Aorta (tissue), 5 donors: ENCODE measurements around the gene ITLN2. TPM values are rescaled to one million over a fixed set of nuclear protein-coding genes. Genes with fewer than 3 reads are reported as not detected.
"Not testable (repeated sequence)": the region's sequence is repeated elsewhere in the genome, so short reads cannot be mapped to it uniquely, and the experiment has no call there.

Experiments used
- ATAC-seq: fragments of 200-7000 bp; cut with Tn5 transposase; one replicate; pipeline ENCODE4 v1.9.1; 2022; ENCODE audit warnings: moderate library complexity; ENCODE audit not compliant: low FRiP score
- DNase-seq, 2 donors: peaks; one replicate each; pipeline ENCODE4 v3.0.0-alpha.2; 2020
- H3K27ac ChIP-seq, 2 donors: one replicate each; pipeline ENCODE4 v1.5.1; 2013; ENCODE audit warnings: low read length in 2 of 2, mild to moderate bottlenecking in 2 of 2, moderate library complexity in 2 of 2, control low read depth in 1 of 2, inconsistent platforms in 1 of 2, low read depth in 1 of 2
- H3K27me3 ChIP-seq, 2 donors: one replicate each; pipeline ENCODE4 v1.6.1; 2013; ENCODE audit warnings: control low read depth in 1 of 2, low read length in 1 of 2, mild to moderate bottlenecking in 1 of 2, moderate library complexity in 1 of 2; ENCODE audit not compliant: insufficient read depth in 2 of 2, control insufficient read depth in 1 of 2
- H3K36me3 ChIP-seq, 2 donors: one replicate each; pipeline ENCODE4 v1.6.1; 2013; ENCODE audit warnings: control low read depth in 1 of 2, low read length in 1 of 2, mild to moderate bottlenecking in 1 of 2; ENCODE audit not compliant: insufficient read depth in 2 of 2, control insufficient read depth in 1 of 2
- H3K4me1 ChIP-seq, 2 donors: one replicate each; pipeline ENCODE4 v1.6.1; 2013; ENCODE audit warnings: low read length in 2 of 2, control low read depth in 1 of 2, mild to moderate bottlenecking in 1 of 2, moderate library complexity in 1 of 2; ENCODE audit not compliant: insufficient read depth in 2 of 2, control insufficient read depth in 1 of 2
- H3K4me3 ChIP-seq, 2 donors: one replicate each; pipeline ENCODE4 v1.5.1; 2013; ENCODE audit warnings: low read length in 2 of 2, control low read depth in 1 of 2, mild to moderate bottlenecking in 1 of 2
- H3K9me3 ChIP-seq: one replicate; pipeline ENCODE4 v1.6.1; 2013; ENCODE audit warnings: mild to moderate bottlenecking, low read length; ENCODE audit not compliant: control insufficient read depth
- WGBS, 2 donors: extraction: QIAGEN DNeasy Blood & Tissue Kit; methylation state at CpG; one replicate each; pipeline ENCODE4 v1.1.7; 2013; 5-methylcytosine and 5-hydroxymethylcytosine counted together
- intact Hi-C, 2 donors: fragments of 100-400 bp; cut with DNase I; formaldehyde crosslinking; loops; one replicate each; pipeline versions ENCODE4 v1.14.2 to v1.15.0; 2022
- polyA plus RNA-seq, 2 donors: library from polyadenylated mRNA; stranded (reverse); fragments of 200-250 nt; gene quantifications; one replicate each; pipeline ENCODE4 v1.2.3, GENCODE V29; 2013
- total RNA-seq, 2 donors: library from RNA; stranded (reverse); fragmentation: NEBNext Ultra II Directional; extraction: Animal tissue kit (Norgen Biotek cat#: 25700); gene quantifications; one replicate each; pipeline ENCODE4 v1.2.1, GENCODE V29; 2021
- donor health status: healthy with polysubstance abuse.
- donor health status: Bipolar disorder and iron deficiency.
- donor health status: DM: no; HTN: no; CAD: no.
- donor health status: DM: no; HTN: no; CAD: no.
- donor health status: DM: yes; HTN: yes; CAD: no.

The ITLN2 gene
- total and polyA plus RNA-seq, 4 donors = 4.5 to 5.5 TPM; not detected in 2

- WGBS, 2 donors = 91% methylated on average over 4 of the region's 4 CpGs
These were observed 37.4 kb upstream of the ITLN2 start for GRCh38 chr1:160992036-160992435.

GRCh38 chr1:160987359-160988050, 32.9 kb upstream of the ITLN2 start:
- Histone ChIP-seq H3K27me3 (no peaks in the 10 kb centered on the region), H3K9me3 (no peaks in the 10 kb centered on the region), H3K4me3 (no peak overlapping the region), H3K36me3 (no peaks in the 10 kb centered on the region), H3K4me1 (no peaks in the 10 kb centered on the region), H3K27ac (no peak overlapping the region)
- no peak for DNase-seq
- intact Hi-C loops = no loop called here
- ATAC-seq = no peak
- WGBS, 2 donors = 76 to 80% methylated on average over 8 of the region's 8 CpGs

More at GRCh38 chr1:160992036-160992435, 37.4 kb upstream of the ITLN2 start:
- ATAC-seq, DNase-seq, H3K36me3 ChIP-seq, intact Hi-C loops, H3K27ac ChIP-seq, H3K4me3 ChIP-seq, H3K27me3 ChIP-seq, H3K4me1 ChIP-seq, H3K9me3 ChIP-seq: not testable (repeated sequence)

GRCh38 chr1:160985723-160986122, 31.1 kb upstream of the ITLN2 start:
- Histone ChIP-seq H3K4me3 (no peak overlapping the region), H3K27ac (no peak overlapping the region), H3K27me3 (no peaks in the 10 kb centered on the region), H3K36me3 (no peaks in the 10 kb centered on the region), H3K4me1 (no peaks in the 10 kb centered on the region), H3K9me3 (no peaks in the 10 kb centered on the region)
- WGBS, 2 donors = 86 to 87% methylated on average over 4 of the region's 4 CpGs
- ATAC-seq (no peak), DNase-seq (no peak)
- intact Hi-C loops = no loop called here

- Histone ChIP-seq H3K27me3 (no peaks in the 10 kb centered on the region), H3K4me3 (no peak overlapping the region), H3K4me1 (no peaks in the 10 kb centered on the region), H3K36me3 (no peaks in the 10 kb centered on the region), H3K27ac (no peak overlapping the region), H3K9me3 (no peaks in the 10 kb centered on the region)
- no peak for ATAC-seq
- WGBS, 2 donors = 4 to 5% methylated on average over 42 of the region's 42 CpGs
- intact Hi-C loops = no loop called here
- DNase-seq = peak in 1 of 2 donors; percentile 63
These were observed 27.2 kb upstream of the ITLN2 start for GRCh38 chr1:160981584-160982411.

GRCh38 chr1:160979286-160979685, 24.7 kb upstream of the ITLN2 start:
- H3K27me3 ChIP-seq = no peaks in the 10 kb centered on the region
- H3K4me3 ChIP-seq = no peak overlapping the region
- DNase-seq (no peak), ATAC-seq (no peak)
- WGBS, 2 donors = 87 to 88% methylated on average over 2 of the region's 2 CpGs
- H3K36me3 ChIP-seq = no peaks in the 10 kb centered on the region
- H3K9me3 ChIP-seq = no peaks in the 10 kb centered on the region
- intact Hi-C loops = no loop called here
- H3K27ac ChIP-seq = no peak overlapping the region
- H3K4me1 ChIP-seq = no peaks in the 10 kb centered on the region

GRCh38 chr1:160978510-160978927, 23.9 kb upstream of the ITLN2 start:
- Histone ChIP-seq H3K4me1 (no peaks in the 10 kb centered on the region), H3K27ac (no peak overlapping the region), H3K9me3 (no peaks in the 10 kb centered on the region), H3K36me3 (no peaks in the 10 kb centered on the region), H3K4me3 (no peak overlapping the region), H3K27me3 (no peaks in the 10 kb centered on the region)
- intact Hi-C loops = no loop called here
- no peak for DNase-seq
- 37 to 40% methylated on average over 11 of the region's 11 CpGs for WGBS, 2 donors
- ATAC-seq = no peak

- no peak overlapping the region for H3K27ac ChIP-seq
- no peaks in the 10 kb centered on the region for H3K27me3 ChIP-seq
- no peaks in the 10 kb centered on the region for H3K4me1 ChIP-seq
- ATAC-seq (no peak), DNase-seq (no peak)
- 85 to 92% methylated on average over 2 of the region's 2 CpGs for WGBS, 2 donors
- intact Hi-C loops = no loop called here
- no peaks in the 10 kb centered on the region for H3K36me3 ChIP-seq
- H3K9me3 ChIP-seq = no peaks in the 10 kb centered on the region
- no peak overlapping the region for H3K4me3 ChIP-seq
These were observed 20.4 kb upstream of the ITLN2 start for GRCh38 chr1:160975026-160975425.

GRCh38 chr1:160973491-160973890, 18.9 kb upstream of the ITLN2 start:
- DNase-seq (no peak), ATAC-seq (no peak)
- H3K27ac ChIP-seq = no peak overlapping the region
- H3K4me3 ChIP-seq = no peak overlapping the region
- no peaks in the 10 kb centered on the region for H3K36me3 ChIP-seq
- no peaks in the 10 kb centered on the region for H3K9me3 ChIP-seq
- 85 to 87% methylated on average over 4 of the region's 4 CpGs for WGBS, 2 donors
- intact Hi-C loops = no loop called here
- H3K4me1 ChIP-seq = no peaks in the 10 kb centered on the region
- H3K27me3 ChIP-seq = no peaks in the 10 kb centered on the region

- no peaks in the 10 kb centered on the region for H3K27me3 ChIP-seq
These were observed 18.3 kb upstream of the ITLN2 start for GRCh38 chr1:160972939-160973338.

More at GRCh38 chr1:160972939-160973338, 18.3 kb upstream of the ITLN2 start:
- no peak overlapping the region for H3K27ac ChIP-seq
- no peak for DNase-seq
- intact Hi-C loops = no loop called here
- no peaks in the 10 kb centered on the region for H3K36me3 ChIP-seq
- H3K4me1 ChIP-seq = no peaks in the 10 kb centered on the region
- no peaks in the 10 kb centered on the region for H3K9me3 ChIP-seq
- 44 to 52% methylated on average over 3 of the region's 3 CpGs for WGBS, 2 donors
- no peak overlapping the region for H3K4me3 ChIP-seq
- no peak for ATAC-seq
